ENCODE measurements around the gene KDM8. TPM values are rescaled to one million over a fixed set of nuclear protein-coding genes. Genes with fewer than 3 reads are reported as not detected.
"Not testable (repeated sequence)": the region's sequence is repeated elsewhere in the genome, so short reads cannot be mapped to it uniquely, and the experiment has no call there.

KDM8 gene
- total RNA-seq, 2 donors from 2014 or later: 1.5 to 9.0 TPM

DNA sequence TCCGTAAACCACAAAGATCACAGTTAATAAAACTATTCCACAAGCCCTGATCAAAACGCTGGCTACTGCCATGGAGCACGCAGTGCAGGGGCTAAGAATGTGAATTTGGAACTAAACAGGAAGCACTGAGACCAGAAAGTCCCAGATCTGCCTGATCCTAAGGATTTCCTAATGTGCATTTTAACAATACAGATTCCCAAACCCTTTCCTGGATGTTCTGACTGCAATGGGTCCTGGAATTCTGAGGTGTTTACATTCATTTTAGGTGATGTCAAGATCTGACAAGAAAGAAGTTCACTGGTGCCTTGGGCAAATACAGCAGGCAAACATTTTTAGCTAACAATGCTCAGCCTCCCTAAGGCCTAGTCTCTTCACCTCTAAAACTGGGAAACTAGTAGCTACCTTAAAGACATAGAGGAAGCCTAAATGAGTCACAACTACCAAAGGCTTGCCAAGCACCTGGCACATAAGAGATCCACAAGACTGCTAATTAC lies 55.0 kb downstream of the KDM8 start:
- H3K4me3 ChIP-seq: no peak overlapping the region
- H3K4me1 ChIP-seq (ENCODE audit: control insufficient read depth in 1 of 2, low read depth in 2 of 2): peaks cover 2 to 41% of the 10 kb centered on the region in 2 donors
- DNase-seq (ENCODE audit: low spot score) (no peak), ATAC-seq (ENCODE audit: insufficient number of reproducible peaks, low FRiP score, low read depth) (no peak)
- no peak for TF ChIP-seq CTCF (IDR thresholded peaks at IDR 0.05)
- H3K9me3 ChIP-seq: no peaks in the 10 kb centered on the region
- H3K27ac ChIP-seq: no peak overlapping the region
- no peaks in the 10 kb centered on the region for H3K27me3 ChIP-seq (replicated peaks; ENCODE audit: insufficient read depth)
- peaks cover 10% of the 10 kb centered on the region for H3K36me3 ChIP-seq

- DNase-seq (ENCODE audit: low spot score) (no peak), ATAC-seq (ENCODE audit: insufficient number of reproducible peaks, low FRiP score, low read depth) (no peak)
- peaks cover 10% of the 10 kb centered on the region for H3K36me3 ChIP-seq
- peaks cover 0 to 26% of the 10 kb centered on the region in 2 donors for H3K4me1 ChIP-seq (ENCODE audit: control insufficient read depth in 1 of 2, low read depth in 2 of 2)
- TF ChIP-seq CTCF (IDR thresholded peaks at IDR 0.05): no peak
- H3K27ac ChIP-seq: no peak overlapping the region
- no peaks in the 10 kb centered on the region for H3K9me3 ChIP-seq
- H3K27me3 ChIP-seq (replicated peaks; ENCODE audit: insufficient read depth): no peaks in the 10 kb centered on the region
- no peak overlapping the region for H3K4me3 ChIP-seq
These were observed 56.4 kb downstream of the KDM8 start for GRCh38 chr16:27259710-27260109.

GRCh38 chr16:27262904-27263423 lies 59.6 kb downstream of the KDM8 start:
- not testable (repeated sequence) for DNase-seq (ENCODE audit: low spot score); H3K27me3 ChIP-seq (replicated peaks; ENCODE audit: insufficient read depth); ATAC-seq (ENCODE audit: insufficient number of reproducible peaks, low FRiP score, low read depth); H3K27ac ChIP-seq; H3K9me3 ChIP-seq; H3K4me3 ChIP-seq; H3K36me3 ChIP-seq
- peaks cover 0 to 22% of the 10 kb centered on the region in 2 donors for H3K4me1 ChIP-seq (ENCODE audit: control insufficient read depth in 1 of 2, low read depth in 2 of 2)

DNA sequence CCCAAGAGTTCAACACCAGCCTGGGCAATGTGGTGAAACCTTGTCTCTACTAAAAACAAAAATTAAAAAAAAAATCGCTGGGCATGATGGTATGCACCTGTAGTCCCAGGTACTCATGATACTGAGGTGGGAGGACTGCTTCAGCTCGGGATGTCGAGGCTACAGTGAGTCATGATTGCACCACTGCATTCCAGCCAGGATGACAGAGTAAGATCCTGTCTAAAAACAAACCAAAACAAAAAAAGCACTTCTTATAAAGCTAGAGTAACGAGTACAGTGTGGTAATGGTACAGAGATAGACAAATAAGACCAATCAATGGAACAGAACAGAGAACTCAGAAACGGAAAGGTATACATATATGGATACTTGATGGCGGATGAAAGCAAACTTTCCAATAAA lies 60.8 kb downstream of the KDM8 start:
- no peak overlapping the region for H3K27ac ChIP-seq
- TF ChIP-seq CTCF (IDR thresholded peaks at IDR 0.05): no peak
- no peaks in the 10 kb centered on the region for H3K36me3 ChIP-seq
- DNase-seq (ENCODE audit: low spot score) (no peak), ATAC-seq (ENCODE audit: insufficient number of reproducible peaks, low FRiP score, low read depth) (no peak)
- H3K27me3 ChIP-seq (replicated peaks; ENCODE audit: insufficient read depth): no peaks in the 10 kb centered on the region
- H3K4me1 ChIP-seq (ENCODE audit: control insufficient read depth in 1 of 2, low read depth in 2 of 2): peaks cover 0 to 15% of the 10 kb centered on the region in 2 donors
- no peak overlapping the region for H3K4me3 ChIP-seq
- no peaks in the 10 kb centered on the region for H3K9me3 ChIP-seq

DNA sequence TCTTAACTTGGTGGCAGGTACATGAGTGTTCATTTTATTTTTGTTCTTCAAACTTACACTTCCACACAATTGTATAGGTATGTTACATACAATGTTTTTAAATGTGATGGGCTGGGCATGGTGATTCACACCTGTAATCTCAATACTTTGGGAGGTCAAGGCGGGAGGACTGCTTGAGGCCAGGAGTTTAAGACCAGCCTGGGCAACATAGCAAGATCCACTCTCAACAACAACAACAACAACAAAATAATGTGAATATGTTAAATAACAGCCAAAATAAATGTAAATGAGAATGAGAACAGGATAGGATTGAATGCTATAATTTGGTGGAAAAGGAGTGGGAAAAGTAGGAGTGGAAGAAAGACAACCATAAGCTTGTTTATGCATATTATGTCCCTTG lies 62.7 kb downstream of the KDM8 start:
- H3K4me3 ChIP-seq: no peak overlapping the region
- no peak for TF ChIP-seq CTCF (IDR thresholded peaks at IDR 0.05)
- H3K4me1 ChIP-seq (ENCODE audit: control insufficient read depth in 1 of 2, low read depth in 2 of 2): peaks cover 0 to 20% of the 10 kb centered on the region in 2 donors
- no peaks in the 10 kb centered on the region for H3K36me3 ChIP-seq
- no peaks in the 10 kb centered on the region for H3K9me3 ChIP-seq
- ATAC-seq (ENCODE audit: insufficient number of reproducible peaks, low FRiP score, low read depth) (no peak), DNase-seq (ENCODE audit: low spot score) (no peak)
- no peaks in the 10 kb centered on the region for H3K27me3 ChIP-seq (replicated peaks; ENCODE audit: insufficient read depth)
- no peak overlapping the region for H3K27ac ChIP-seq

Data from thoracic aorta (tissue), 2 donors.